RWPE2 (cell line): ENCODE results near the gene PLXNA4.

Experiments
- ATAC-seq: fragments of 200-7000 bp; cut with Tn5 transposase; 3 replicates; pipeline ENCODE4 v1.9.1; 2021; ENCODE audit warnings: low read depth
- DNase-seq: peaks from one replicate; pipeline ENCODE4 v3.0.0-alpha.2; 2020; ENCODE audit warnings: low spot score
- H3K27ac ChIP-seq: fragments of 450-650 bp; 2 replicates; pipeline ENCODE4 v1.5.1; 2017; ENCODE audit warnings: mild to moderate bottlenecking; ENCODE audit not compliant: poor library complexity, severe bottlenecking
- H3K27me3 ChIP-seq: fragments of 250-450 bp; sonication (Bioruptor Pico); 2 replicates; pipeline ENCODE4 v1.5.1; 2021; ENCODE audit warnings: mild to moderate bottlenecking, moderate library complexity; ENCODE audit not compliant: insufficient read depth, poor library complexity, severe bottlenecking
- H3K36me3 ChIP-seq: fragments of 250-450 bp; sonication (Bioruptor Pico); 2 replicates; pipeline ENCODE4 v1.5.1; 2020; ENCODE audit warnings: low read depth, mild to moderate bottlenecking, moderate library complexity
- H3K4me1 ChIP-seq: fragments of 250-450 bp; sonication (Bioruptor Pico); 2 replicates; pipeline ENCODE4 v1.5.1; 2021; ENCODE audit warnings: mild to moderate bottlenecking, moderate library complexity; ENCODE audit not compliant: insufficient read depth, poor library complexity, severe bottlenecking
- H3K4me3 ChIP-seq: fragments of 250-450 bp; sonication (Bioruptor Pico); 2 replicates; pipeline ENCODE4 v1.5.1; 2021; ENCODE audit warnings: mild to moderate bottlenecking, moderate library complexity; ENCODE audit not compliant: severe bottlenecking
- H3K9me3 ChIP-seq: fragments of 250-450 bp; sonication (Bioruptor Pico); 2 replicates; pipeline ENCODE4 v1.5.1; 2021; ENCODE audit warnings: mild to moderate bottlenecking, moderate library complexity; ENCODE audit not compliant: severe bottlenecking
- TF ChIP-seq, protein P1 (sequence below): fragments of 450-650 bp; IDR thresholded peaks from one replicate; pipeline ENCODE4 v1.5.1; 2017; ENCODE audit warnings: mild to moderate bottlenecking, moderate library complexity; ENCODE audit not compliant: poor library complexity, severe bottlenecking

Gene PLXNA4

DNA sequence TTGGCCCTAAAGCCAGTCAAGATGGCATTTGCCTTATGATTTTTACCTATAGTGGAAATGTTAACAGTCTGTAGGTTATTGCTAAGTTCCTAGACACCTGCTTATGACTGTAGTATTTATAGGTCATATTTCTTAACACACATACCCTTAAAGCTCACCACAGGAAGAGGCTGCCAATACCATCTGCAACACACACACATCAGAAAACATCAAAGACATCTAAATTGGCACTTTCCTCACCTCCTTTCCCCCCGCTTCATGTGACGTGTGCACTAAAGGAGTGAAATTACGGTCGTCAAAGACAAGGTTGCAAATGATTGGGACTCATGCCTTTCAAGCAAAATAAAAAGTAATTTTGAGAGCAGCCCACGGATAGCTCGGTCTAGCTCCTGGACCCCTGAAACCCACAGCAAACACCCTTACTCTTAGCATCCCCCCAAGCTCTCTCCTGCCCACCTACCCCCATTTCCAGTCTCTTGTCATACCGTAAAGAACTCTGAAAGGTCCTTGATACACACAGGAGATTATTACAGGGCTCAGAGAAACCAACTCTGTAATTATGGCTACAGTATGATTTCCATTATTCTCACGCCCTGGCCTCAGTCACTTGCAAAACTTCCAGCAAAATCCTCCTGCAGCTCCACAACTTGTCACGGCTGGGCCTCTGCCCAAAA, 90.5 kb downstream of the PLXNA4 start:
- no peaks in the 10 kb centered on the region for H3K9me3 ChIP-seq
- H3K4me1 ChIP-seq, result no peaks in the 10 kb centered on the region
- DNase-seq, result no peak
- ATAC-seq, result no peak
- no peak overlapping the region for H3K4me3 ChIP-seq
- peaks cover 15% of the 10 kb centered on the region for H3K27me3 ChIP-seq
- no peak overlapping the region for H3K27ac ChIP-seq
- no peaks in the 10 kb centered on the region for H3K36me3 ChIP-seq
- TF ChIP-seq, protein P1, sequence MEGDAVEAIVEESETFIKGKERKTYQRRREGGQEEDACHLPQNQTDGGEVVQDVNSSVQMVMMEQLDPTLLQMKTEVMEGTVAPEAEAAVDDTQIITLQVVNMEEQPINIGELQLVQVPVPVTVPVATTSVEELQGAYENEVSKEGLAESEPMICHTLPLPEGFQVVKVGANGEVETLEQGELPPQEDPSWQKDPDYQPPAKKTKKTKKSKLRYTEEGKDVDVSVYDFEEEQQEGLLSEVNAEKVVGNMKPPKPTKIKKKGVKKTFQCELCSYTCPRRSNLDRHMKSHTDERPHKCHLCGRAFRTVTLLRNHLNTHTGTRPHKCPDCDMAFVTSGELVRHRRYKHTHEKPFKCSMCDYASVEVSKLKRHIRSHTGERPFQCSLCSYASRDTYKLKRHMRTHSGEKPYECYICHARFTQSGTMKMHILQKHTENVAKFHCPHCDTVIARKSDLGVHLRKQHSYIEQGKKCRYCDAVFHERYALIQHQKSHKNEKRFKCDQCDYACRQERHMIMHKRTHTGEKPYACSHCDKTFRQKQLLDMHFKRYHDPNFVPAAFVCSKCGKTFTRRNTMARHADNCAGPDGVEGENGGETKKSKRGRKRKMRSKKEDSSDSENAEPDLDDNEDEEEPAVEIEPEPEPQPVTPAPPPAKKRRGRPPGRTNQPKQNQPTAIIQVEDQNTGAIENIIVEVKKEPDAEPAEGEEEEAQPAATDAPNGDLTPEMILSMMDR, result no peak

DNA sequence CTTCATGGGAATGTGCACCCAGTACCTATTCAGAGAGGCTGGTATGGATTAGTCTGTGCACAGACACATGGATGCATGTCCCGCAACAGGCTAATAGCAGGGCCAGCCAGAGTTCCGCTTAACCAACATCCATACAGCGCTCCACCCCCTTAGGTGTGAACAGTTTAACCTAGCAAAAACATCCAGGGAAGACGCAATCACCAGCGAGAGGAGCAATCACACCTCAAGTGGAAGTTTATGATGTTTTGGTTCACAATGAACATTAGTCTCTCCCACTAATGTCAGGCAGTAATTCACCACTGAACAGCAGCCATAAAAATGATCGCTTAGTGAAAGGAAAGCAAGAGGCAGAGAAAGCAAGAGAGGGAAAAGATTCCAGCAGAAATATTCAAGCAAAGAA, 91.1 kb downstream of the PLXNA4 start:
- Histone ChIP-seq H3K27ac (no peak overlapping the region), H3K36me3 (no peaks in the 10 kb centered on the region), H3K9me3 (no peaks in the 10 kb centered on the region), H3K4me3 (no peak overlapping the region), H3K27me3 (peaks cover 15% of the 10 kb centered on the region), H3K4me1 (no peaks in the 10 kb centered on the region)
- TF ChIP-seq, protein P1, result no peak
- no peak for ATAC-seq
- DNase-seq, result no peak

DNA sequence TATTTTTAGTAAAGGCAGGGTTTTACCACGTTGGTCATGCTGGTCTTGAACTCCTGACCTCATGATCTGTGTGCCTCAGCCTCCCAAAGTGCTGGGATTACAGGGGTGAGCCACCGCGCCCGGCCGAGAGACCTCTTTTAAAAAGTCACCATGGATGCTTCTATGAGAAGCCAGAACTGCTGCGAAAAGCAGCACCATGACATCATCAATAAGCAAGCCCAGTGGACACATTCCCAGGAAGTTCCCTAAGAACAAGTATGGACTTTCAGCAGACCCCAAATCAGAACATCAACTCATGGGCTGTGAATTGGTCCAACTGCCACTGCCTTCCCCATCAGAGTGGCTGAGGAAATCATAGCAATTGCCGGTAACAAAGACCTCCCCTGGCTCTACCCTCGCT, 93.4 kb downstream of the PLXNA4 start:
- no peaks in the 10 kb centered on the region for H3K9me3 ChIP-seq

DNA sequence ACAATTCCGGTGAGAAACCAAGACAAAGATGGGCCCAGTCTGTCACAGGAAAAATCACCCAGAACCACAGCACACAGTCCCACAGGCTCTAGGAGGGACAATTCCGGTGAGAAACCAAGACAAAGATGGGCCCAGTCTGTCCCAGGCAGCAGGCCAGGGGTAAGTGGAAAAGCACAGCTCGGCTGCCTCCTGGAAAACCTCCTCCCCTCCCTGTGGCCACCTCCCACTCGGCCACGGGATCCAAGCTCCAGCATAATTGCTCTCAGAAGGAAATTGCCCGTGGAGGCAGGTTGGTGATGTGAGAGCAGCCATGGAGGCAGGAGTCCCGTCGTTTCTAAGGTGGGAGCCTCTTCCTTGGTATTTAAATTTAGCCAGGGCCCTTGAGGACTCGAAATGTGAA, 95.7 kb downstream of the PLXNA4 start:
- no peaks in the 10 kb centered on the region for H3K4me1 ChIP-seq
- no peaks in the 10 kb centered on the region for H3K9me3 ChIP-seq
- peaks cover 28% of the 10 kb centered on the region for H3K27me3 ChIP-seq
- TF ChIP-seq, protein P1, result no peak
- H3K36me3 ChIP-seq, result no peaks in the 10 kb centered on the region
- H3K4me3 ChIP-seq, result no peak overlapping the region
- no peak for DNase-seq
- H3K27ac ChIP-seq, result no peak overlapping the region
- no peak for ATAC-seq

More for the DNA sequence above, 93.4 kb downstream of the PLXNA4 start:
- H3K4me3 ChIP-seq, result no peak overlapping the region
- H3K27ac ChIP-seq, result no peak overlapping the region
- no peaks in the 10 kb centered on the region for H3K4me1 ChIP-seq
- DNase-seq (no peak), ATAC-seq (no peak)
- TF ChIP-seq, protein P1, result no peak
- H3K36me3 ChIP-seq, result no peaks in the 10 kb centered on the region
- H3K27me3 ChIP-seq, result peaks cover 17% of the 10 kb centered on the region

DNA sequence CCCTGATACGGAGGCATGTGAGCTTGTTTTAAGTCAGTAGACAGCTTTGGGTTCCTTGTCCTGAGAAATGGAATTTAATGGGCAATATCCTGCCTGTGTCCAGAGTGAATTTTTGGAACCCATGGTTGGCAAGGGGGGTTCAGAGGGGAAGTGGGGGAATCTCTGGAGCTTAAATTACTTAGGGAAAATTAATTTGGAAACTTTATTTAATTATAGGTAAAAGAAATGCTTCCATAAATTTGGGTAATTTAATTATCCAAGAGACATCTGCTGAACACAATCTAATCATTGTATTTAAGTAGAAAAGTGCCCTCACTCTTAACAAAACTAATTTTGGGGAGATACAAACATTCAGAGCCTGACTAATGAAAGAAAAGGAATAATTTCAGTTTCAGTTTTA, 99.7 kb downstream of the PLXNA4 start:
- ATAC-seq (no peak), DNase-seq (no peak)
- Histone ChIP-seq H3K4me3 (no peak overlapping the region), H3K27me3 (peaks cover 27% of the 10 kb centered on the region), H3K9me3 (no peaks in the 10 kb centered on the region), H3K4me1 (no peaks in the 10 kb centered on the region), H3K36me3 (no peaks in the 10 kb centered on the region), H3K27ac (no peak overlapping the region)
- TF ChIP-seq, protein P1, result no peak
